ENCODE results near the gene LYAR. TPM values are rescaled to one million over a fixed set of nuclear protein-coding genes. Genes with fewer than 3 reads are reported as not detected.

Gene LYAR
- total and polyA plus RNA-seq, 2 of the 4 experiments (the other 2 are of a cell fraction) = 5.4 to 8.2 TPM

GRCh38 chr4:4274226-4274625, 15.7 kb downstream of the LYAR start:
- no TSS peak for BruUV-seq (replicated peaks)
- no peaks in the 10 kb centered on the region; a peak in 1 of 4 replicates for H3K79me1 ChIP-seq (ENCODE audit: low read depth in 1 of 2, low read length in 2 of 2)
- 95% methylated on average over 6 of the region's 14 CpGs; no CpG with 5 or more reads in 1 of the 2 experiments for WGBS, 2 experiments (ENCODE audit: extremely low coverage in 2 of 2, insufficient read length in 1 of 2)
- intact Hi-C loops (cut with micrococcal nuclease) (no loop called here), dilution Hi-C loops (cut with HindIII; ENCODE audit: low sequenced_read_pairs, unreplicated experiment) (no loop called here), in situ Hi-C loops (cut with MboI; ENCODE audit: low sequenced_read_pairs) (no loop called here)
- no peak overlapping the region for H4K5ac ChIP-seq (ENCODE audit: low read depth, low read length)
- no peak for ATAC-seq (ENCODE audit: low read depth)
- CTCF ChIA-PET = no interaction called here
- H3K4me1 ChIP-seq (ENCODE audit: control insufficient read depth, insufficient read depth, low read length) = no peaks in the 10 kb centered on the region; the same call in 1 of the 2 replicates
- no peak overlapping the region for H2BK120ac ChIP-seq (ENCODE audit: low read depth, low read length)
- H3K14ac ChIP-seq (replicated peaks; ENCODE audit: low read depth, low read length) = no peak overlapping the region
- H4K8ac ChIP-seq (ENCODE audit: low read depth in 2 of 2, low read length in 2 of 2) = no peak overlapping the region
- no peak overlapping the region for H3K4me2 ChIP-seq (ENCODE audit: low read depth, low read length)
- H3K18ac ChIP-seq (ENCODE audit: low read depth, low read length) = no peak overlapping the region
- no peak overlapping the region for H4K91ac ChIP-seq (ENCODE audit: insufficient read depth, low read depth, low read length)
- POLR2A ChIA-PET (ENCODE audit: unreplicated experiment) = no interaction called here
- no peak overlapping the region for H2AFZ ChIP-seq (replicated peaks; ENCODE audit: low read length, poor library complexity)
- no peak overlapping the region for H3K23ac ChIP-seq (ENCODE audit: low read depth, low read length)
- H3K56ac ChIP-seq (ENCODE audit: extremely low read depth, insufficient read depth, low read length) = no peak overlapping the region
- no peak overlapping the region for H2AK5ac ChIP-seq (ENCODE audit: low read depth, low read length)
- H4K20me1 ChIP-seq (ENCODE audit: insufficient read depth, low read length) = no peaks in the 10 kb centered on the region
- no peaks in the 10 kb centered on the region for H3K9me3 ChIP-seq (ENCODE audit: control insufficient read depth, insufficient read depth, low read length)
- H3K27ac ChIP-seq (ENCODE audit: insufficient read depth, low read length) = no peak overlapping the region
- H3K9ac ChIP-seq (ENCODE audit: low read depth, low read length) = no peak overlapping the region
- H3K27me3 ChIP-seq (ENCODE audit: control insufficient read depth, insufficient read depth, low read length) = no peaks in the 10 kb centered on the region
- no peak overlapping the region for H2BK15ac ChIP-seq (ENCODE audit: low read depth, low read length)
- no peak for DNase-seq
- no peak overlapping the region for H2AK9ac ChIP-seq (replicated peaks; ENCODE audit: low read depth, low read length, poor library complexity)
- no peak overlapping the region for H3K4ac ChIP-seq (ENCODE audit: low read depth, low read length)
- H2BK20ac ChIP-seq (ENCODE audit: low read depth, low read length) = no peak overlapping the region
- no peaks in the 10 kb centered on the region for H3K9me1 ChIP-seq (ENCODE audit: insufficient read depth, low read length)
- H3K4me3 ChIP-seq (ENCODE audit: insufficient read depth, low read depth, low read length) = no peak overlapping the region
- no peak overlapping the region for H2BK5ac ChIP-seq (ENCODE audit: low read depth, low read length, poor library complexity, severe bottlenecking)
- no peak for TF ChIP-seq USF2 (IDR thresholded peaks at IDR 0.05; ENCODE audit: low read depth, low read length)
- TF ChIP-seq CEBPB (IDR thresholded peaks at IDR 0.05; ENCODE audit: low read depth, low read length) = no peak
- no peak for TF ChIP-seq RAD21 (IDR thresholded peaks at IDR 0.05; ENCODE audit: low read length)
- TF ChIP-seq MAZ (IDR thresholded peaks at IDR 0.05; ENCODE audit: borderline replicate concordance, low read depth, low read length) = no peak
- TF ChIP-seq CHD1 (IDR thresholded peaks at IDR 0.05; ENCODE audit: low read depth, low read length) = no peak
- no peak for TF ChIP-seq POLR2A (IDR thresholded peaks at IDR 0.05; ENCODE audit: low read depth, low read length)
- TF ChIP-seq MAFK (IDR thresholded peaks at IDR 0.05; ENCODE audit: low read depth, low read length) = no peak
- TF ChIP-seq BHLHE40 (IDR thresholded peaks at IDR 0.05; ENCODE audit: low read depth, low read length) = no peak
- TF ChIP-seq RFX5 (IDR thresholded peaks at IDR 0.05; ENCODE audit: low read depth, low read length) = no peak
- peaks cover 45% of the 10 kb centered on the region for H3K36me3 ChIP-seq (ENCODE audit: control insufficient read depth, insufficient read depth, low read length)
